GM18508 (cell line): ENCODE measurements around the gene CDH4.
"Not testable (repeated sequence)": the region's sequence is repeated elsewhere in the genome, so short reads cannot be mapped to it uniquely, and the experiment has no call there.

Experiments used
- ATAC-seq: cut with Tn5 transposase; IDR thresholded peaks from one replicate; pipeline ENCODE4 v1.9.1; 2021; ENCODE audit warnings: moderate number of reproducible peaks; ENCODE audit not compliant: insufficient read depth, unreplicated experiment

CDH4 gene

GRCh38 chr20:61942526-61942925 is 690.5 kb downstream of the CDH4 start:
- no peak for ATAC-seq

- not testable (repeated sequence) for ATAC-seq
These were observed 692.9 kb downstream of the CDH4 start for GRCh38 chr20:61944967-61945366.

GRCh38 chr20:61945495-61945894 is 693.4 kb downstream of the CDH4 start:
- not testable (repeated sequence) for ATAC-seq

DNA sequence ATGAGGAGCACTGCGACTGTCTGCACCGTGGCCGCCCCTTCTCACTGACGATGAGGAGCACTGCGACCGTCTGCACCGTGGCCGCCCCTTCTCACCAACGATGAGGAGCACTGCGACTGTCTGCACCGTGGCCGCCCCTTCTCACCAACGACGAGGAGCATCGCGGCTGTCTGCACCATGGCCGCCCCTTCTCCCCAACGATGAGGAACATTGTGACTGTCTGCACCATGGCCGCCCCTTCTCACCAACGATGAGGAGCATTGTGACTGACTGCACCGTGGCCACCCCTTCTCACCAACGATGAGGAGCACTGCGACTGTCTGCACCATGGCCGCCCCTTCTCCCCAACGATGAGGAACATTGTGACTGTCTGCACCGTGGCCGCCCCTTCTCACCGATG is 696.0 kb downstream of the CDH4 start:
- not testable (repeated sequence) for ATAC-seq

DNA sequence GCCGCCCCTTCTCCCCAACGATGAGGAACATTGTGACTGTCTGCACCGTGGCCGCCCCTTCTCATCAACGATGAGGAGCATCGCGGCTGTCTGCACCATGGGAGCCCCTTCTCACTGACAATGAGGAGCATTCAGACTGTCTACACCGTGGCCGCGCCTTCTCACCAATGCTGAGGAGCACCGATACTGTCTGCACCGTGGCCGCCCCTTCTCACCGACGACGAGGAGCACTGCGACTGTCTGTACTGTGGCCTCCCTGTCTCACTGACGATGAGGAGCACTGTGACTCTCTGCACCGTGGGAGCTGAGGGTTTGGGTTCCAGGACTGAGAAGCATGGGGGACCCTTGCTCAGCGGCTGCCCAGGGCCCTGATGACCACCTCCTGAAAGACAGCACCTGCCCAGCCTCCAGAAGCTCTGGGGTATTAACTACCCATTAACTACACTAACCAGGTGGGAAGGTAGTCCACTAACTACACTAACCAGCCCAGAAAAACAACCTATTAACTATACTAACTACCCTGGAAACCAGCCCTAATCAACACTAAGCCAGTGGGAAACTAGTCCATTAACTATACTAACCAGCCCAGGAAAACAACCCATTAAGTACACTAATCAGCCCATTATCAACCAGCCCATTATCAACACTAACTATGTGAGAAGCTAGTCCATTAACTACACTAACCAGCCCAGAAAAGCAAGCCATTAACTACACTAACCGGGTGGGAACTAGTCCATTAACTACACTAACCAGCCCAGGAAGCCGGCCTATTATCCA is 696.7 kb downstream of the CDH4 start:
- ATAC-seq = no peak

DNA sequence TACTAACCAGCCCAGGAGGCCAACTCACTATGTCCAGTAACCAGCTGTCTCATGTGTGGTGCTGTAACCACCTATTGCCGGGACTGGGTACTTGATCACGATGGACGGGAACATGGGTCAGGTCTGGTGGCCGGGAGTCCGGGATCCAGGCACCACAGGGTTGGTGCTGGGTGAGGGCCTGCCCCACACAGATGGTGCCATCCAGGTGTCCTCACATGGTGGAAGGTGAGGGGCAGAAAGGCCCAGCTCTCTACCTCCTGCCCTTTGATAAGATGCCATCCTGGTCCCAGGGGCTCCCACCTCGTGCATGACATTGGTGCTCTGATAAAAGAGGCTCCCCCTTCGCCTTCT is 697.3 kb downstream of the CDH4 start:
- ATAC-seq = no peak

GRCh38 chr20:61949714-61950640 is 697.9 kb downstream of the CDH4 start:
- ATAC-seq = no peak

GRCh38 chr20:61950641-61951071 is 698.6 kb downstream of the CDH4 start:
- ATAC-seq = no peak

DNA sequence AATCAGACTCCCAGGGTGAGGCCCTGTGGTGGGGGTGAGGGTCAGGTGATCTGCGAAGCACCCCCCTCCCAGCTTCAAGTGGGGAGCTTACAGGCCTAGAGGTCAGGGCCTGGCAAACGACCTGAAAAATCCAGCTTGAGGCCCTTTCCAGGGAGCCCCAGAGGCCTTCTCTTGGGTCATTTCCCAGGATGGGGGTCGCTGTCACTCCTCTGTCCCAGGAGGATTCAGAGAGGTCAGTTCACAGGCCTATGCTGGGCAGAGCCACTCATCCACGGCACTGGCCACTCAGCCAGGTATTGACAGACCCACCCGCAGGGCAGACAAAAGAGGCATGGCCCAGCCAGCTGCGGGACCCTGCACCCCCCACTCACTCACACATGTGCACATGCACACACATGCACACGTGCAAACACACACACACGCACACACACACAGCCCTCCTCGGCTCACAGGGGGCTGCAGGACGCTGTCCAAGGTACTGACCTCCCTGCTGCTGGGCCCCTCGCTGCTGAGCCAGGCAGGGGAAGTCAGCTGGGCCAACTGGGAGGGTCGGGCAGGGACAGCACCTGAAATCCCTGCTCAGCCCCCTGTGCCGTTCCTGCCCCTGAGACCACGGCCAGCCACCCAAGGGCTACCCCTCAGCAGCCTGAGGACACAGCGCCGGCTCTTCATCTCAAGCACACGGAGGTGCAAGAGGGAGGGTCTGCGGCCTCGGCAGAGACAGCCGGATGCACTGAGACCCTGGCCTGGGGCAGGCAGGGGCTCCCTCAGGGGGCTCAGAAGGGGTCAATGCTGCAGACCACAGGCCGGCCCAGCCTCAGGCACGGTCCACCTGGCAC is 699.9 kb downstream of the CDH4 start:
- ATAC-seq = no peak

GRCh38 chr20:61953037-61954021 is 701.3 kb downstream of the CDH4 start:
- no peak for ATAC-seq

GRCh38 chr20:61954276-61955021 is 702.4 kb downstream of the CDH4 start:
- no peak for ATAC-seq

- no peak for ATAC-seq
These were observed 703.8 kb downstream of the CDH4 start for GRCh38 chr20:61955668-61956395.

- no peak for ATAC-seq
These were observed 704.6 kb downstream of the CDH4 start for GRCh38 chr20:61956396-61957342.

DNA sequence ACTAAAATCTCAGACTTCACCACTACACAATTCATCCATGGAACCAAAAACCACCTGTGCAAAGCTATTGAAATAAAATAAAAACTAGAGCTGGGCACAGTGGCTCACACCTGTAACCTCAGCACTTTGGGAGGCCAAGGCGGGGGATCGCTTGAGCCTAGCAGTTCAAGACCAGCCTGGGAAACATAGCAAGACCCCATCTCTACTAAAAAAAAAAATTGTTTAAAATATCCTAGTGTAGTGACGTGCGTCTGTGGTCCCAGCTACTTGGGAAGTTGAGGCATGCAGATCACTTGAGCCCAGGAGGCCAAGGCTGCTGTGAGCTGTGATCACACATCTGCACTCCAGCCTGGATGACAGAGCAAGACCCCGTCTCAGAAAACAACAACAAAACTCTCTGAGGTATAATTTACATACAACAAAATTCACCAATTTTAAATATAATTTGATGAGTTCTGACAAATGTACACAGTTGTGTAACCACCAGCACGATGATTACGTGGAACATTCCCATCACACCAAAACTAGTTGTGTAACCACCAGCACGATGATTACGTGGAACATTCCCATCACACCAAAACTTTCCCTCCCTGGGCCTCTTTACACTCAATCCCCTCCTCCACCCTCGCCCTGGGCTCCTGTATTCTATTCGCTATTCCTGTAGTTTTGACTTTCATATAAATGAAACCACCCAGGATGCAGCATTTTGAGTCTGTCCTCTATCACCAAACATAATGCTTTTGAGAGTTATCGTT is 706.1 kb downstream of the CDH4 start:
- ATAC-seq = no peak

DNA sequence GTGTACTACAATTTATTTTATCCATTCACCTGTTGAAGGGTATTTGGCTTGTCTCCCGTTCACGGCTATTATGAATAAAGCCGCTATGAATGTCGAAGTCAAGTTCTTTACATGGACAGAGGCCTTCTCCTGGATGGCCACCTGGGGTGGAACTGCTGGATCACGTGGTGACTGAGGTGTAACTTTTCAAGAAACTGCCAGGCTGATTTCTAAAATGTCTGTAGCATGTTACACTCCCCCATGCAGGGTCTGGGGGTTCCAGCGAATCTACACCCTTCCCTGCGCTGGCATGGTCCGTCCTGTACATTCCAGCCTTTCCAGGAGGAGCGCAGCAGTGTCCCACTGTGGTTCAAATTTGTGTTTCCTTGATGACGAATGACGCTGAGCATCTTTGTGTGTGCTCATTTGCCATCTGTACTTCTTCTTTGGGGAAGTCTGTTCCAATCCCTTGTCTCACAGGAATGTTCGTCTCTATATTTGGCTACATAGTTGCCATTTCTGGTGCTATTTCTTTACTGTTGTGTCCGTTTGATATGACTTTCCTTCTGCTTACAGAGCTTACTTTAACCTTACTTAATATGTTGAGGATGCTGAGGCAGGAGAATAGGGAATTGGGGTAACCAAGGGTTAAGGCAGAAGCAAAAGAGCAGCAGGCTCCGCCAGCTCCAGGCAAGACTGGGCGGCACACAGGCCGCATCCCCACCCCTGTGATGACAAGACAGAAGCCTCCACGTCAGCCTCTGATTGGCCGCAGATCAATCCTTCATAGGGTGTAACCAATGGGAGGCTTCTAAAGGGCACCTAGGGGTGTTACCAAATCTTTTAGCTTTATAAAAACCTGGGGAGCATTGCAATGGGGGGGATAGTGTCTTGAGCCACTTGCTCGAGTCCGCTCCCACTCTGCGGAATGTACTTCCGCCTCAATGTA is 707.0 kb downstream of the CDH4 start:
- no peak for ATAC-seq
